MM.1S (cell line): Measurements from ENCODE around the gene EIF2AK3.
"Not testable (repeated sequence)": the region's sequence is repeated elsewhere in the genome, so short reads cannot be mapped to it uniquely, and the experiment has no call there.

Source experiments
- DNase-seq: peaks from one replicate; pipeline ENCODE4 v3.0.0-alpha.2; 2015
- H2AFZ ChIP-seq: fragments of 300-600 bp; sonication (generic); 2 replicates; pipeline ENCODE4 v1.6.0; 2016; ENCODE audit warnings: antibody characterized with exemption, low read length
- H3F3A ChIP-seq: fragments of 300-600 bp; sonication (generic); 2 replicates; pipeline ENCODE4 v1.6.1; 2016; ENCODE audit warnings: mild to moderate bottlenecking, antibody characterized with exemption, low read length, moderate library complexity, mixed read lengths; ENCODE audit not compliant: insufficient read depth
- H3K27ac ChIP-seq: fragments of 300-600 bp; sonication (generic); 2 replicates; pipeline ENCODE4 v1.5.1; 2016; ENCODE audit warnings: mild to moderate bottlenecking, low read length
- H3K27me3 ChIP-seq: fragments of 300-600 bp; sonication (generic); replicated peaks from 2 replicates; pipeline ENCODE4 v1.6.0; 2016; ENCODE audit warnings: low read length; ENCODE audit not compliant: insufficient read depth
- H3K36me3 ChIP-seq: fragments of 300-600 bp; sonication (generic); replicated peaks from 2 replicates; pipeline ENCODE4 v1.6.1; 2016; ENCODE audit warnings: mild to moderate bottlenecking, low read length, mixed read lengths; ENCODE audit not compliant: insufficient read depth
- H3K4me1 ChIP-seq: fragments of 300-600 bp; sonication (generic); 2 replicates; pipeline ENCODE4 v1.6.1; 2016; ENCODE audit warnings: low read length, mixed read lengths
- H3K4me2 ChIP-seq: fragments of 300-600 bp; sonication (generic); 2 replicates; pipeline ENCODE4 v1.6.0; 2016; ENCODE audit warnings: low read depth, low read length
- H3K4me3 ChIP-seq: fragments of 300-600 bp; sonication (generic); 2 replicates; pipeline ENCODE4 v1.5.1; 2016; ENCODE audit warnings: low read length, mixed read lengths
- H3K79me2 ChIP-seq: fragments of 300-600 bp; sonication (generic); 2 replicates; pipeline ENCODE4 v1.6.1; 2016; ENCODE audit warnings: mixed run types, low read length, mixed read lengths
- H3K9ac ChIP-seq: fragments of 300-600 bp; sonication (generic); 2 replicates; pipeline ENCODE4 v1.6.1; 2016; ENCODE audit warnings: low read length, mixed read lengths
- H3K9me2 ChIP-seq: fragments of 300-600 bp; sonication (generic); replicated peaks from 2 replicates; pipeline ENCODE4 v1.6.1; 2016; ENCODE audit warnings: mild to moderate bottlenecking, low read length, mixed read lengths; ENCODE audit not compliant: insufficient read depth
- H3K9me3 ChIP-seq: fragments of 300-600 bp; sonication (generic); replicated peaks from 2 replicates; pipeline ENCODE4 v1.6.1; 2016; ENCODE audit warnings: mild to moderate bottlenecking, low read length, mixed read lengths; ENCODE audit not compliant: insufficient read depth
- H4K20me1 ChIP-seq: fragments of 300-600 bp; sonication (generic); 2 replicates; pipeline ENCODE4 v1.6.1; 2016; ENCODE audit warnings: mild to moderate bottlenecking, low read length, moderate library complexity, mixed read lengths; ENCODE audit not compliant: insufficient read depth
- EZH2 ChIP-seq: fragments of 300-600 bp; sonication (generic); optimal IDR thresholded peaks from 2 replicates; pipeline ENCODE3; 2017; ENCODE audit warnings: low read depth, mild to moderate bottlenecking, antibody characterized with exemption, low read length, mixed read lengths
- EZH2phosphoT487 ChIP-seq: fragments of 300-600 bp; sonication (generic); IDR thresholded peaks from 2 replicates; pipeline ENCODE4 v1.6.1; 2018; ENCODE audit warnings: antibody characterized with exemption, low read length
- TF ChIP-seq, protein P1 (sequence below): fragments of 300-600 bp; sonication (generic); IDR thresholded peaks from 2 replicates; pipeline ENCODE4 v1.5.1; 2016; ENCODE audit warnings: antibody characterized with exemption, low read length, mixed read lengths

Gene EIF2AK3

GRCh38 chr2:88656690-88657089, 29.4 kb upstream of the EIF2AK3 start:
- no peak overlapping the region for H3K4me2 ChIP-seq
- DNase-seq: no peak
- H3K9me3 ChIP-seq: no peaks in the 10 kb centered on the region
- no peaks in the 10 kb centered on the region for H3F3A ChIP-seq
- H3K4me1 ChIP-seq: no peaks in the 10 kb centered on the region
- no peak overlapping the region for H3K4me3 ChIP-seq
- TF ChIP-seq EZH2phosphoT487: no peak
- TF ChIP-seq, protein P1, sequence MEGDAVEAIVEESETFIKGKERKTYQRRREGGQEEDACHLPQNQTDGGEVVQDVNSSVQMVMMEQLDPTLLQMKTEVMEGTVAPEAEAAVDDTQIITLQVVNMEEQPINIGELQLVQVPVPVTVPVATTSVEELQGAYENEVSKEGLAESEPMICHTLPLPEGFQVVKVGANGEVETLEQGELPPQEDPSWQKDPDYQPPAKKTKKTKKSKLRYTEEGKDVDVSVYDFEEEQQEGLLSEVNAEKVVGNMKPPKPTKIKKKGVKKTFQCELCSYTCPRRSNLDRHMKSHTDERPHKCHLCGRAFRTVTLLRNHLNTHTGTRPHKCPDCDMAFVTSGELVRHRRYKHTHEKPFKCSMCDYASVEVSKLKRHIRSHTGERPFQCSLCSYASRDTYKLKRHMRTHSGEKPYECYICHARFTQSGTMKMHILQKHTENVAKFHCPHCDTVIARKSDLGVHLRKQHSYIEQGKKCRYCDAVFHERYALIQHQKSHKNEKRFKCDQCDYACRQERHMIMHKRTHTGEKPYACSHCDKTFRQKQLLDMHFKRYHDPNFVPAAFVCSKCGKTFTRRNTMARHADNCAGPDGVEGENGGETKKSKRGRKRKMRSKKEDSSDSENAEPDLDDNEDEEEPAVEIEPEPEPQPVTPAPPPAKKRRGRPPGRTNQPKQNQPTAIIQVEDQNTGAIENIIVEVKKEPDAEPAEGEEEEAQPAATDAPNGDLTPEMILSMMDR: no peak
- TF ChIP-seq EZH2: no peak
- H3K9me2 ChIP-seq: no peaks in the 10 kb centered on the region
- H3K36me3 ChIP-seq: no peaks in the 10 kb centered on the region
- H4K20me1 ChIP-seq: no peaks in the 10 kb centered on the region
- no peaks in the 10 kb centered on the region for H3K79me2 ChIP-seq
- no peak overlapping the region for H3K9ac ChIP-seq
- H2AFZ ChIP-seq: no peak overlapping the region
- H3K27me3 ChIP-seq: no peaks in the 10 kb centered on the region
- H3K27ac ChIP-seq: no peak overlapping the region

- H4K20me1 ChIP-seq: no peaks in the 10 kb centered on the region
- no peak overlapping the region for H3K27ac ChIP-seq
- H3K9ac ChIP-seq: no peak overlapping the region
- TF ChIP-seq EZH2: no peak
- no peak for TF ChIP-seq EZH2phosphoT487
- TF ChIP-seq, protein P1: no peak
- H3K4me3 ChIP-seq: no peak overlapping the region
- H3K79me2 ChIP-seq: no peaks in the 10 kb centered on the region
- H3K9me2 ChIP-seq: no peaks in the 10 kb centered on the region
- H3K4me1 ChIP-seq: no peaks in the 10 kb centered on the region
- no peak overlapping the region for H3K4me2 ChIP-seq
- H3K27me3 ChIP-seq: no peaks in the 10 kb centered on the region
- H3K36me3 ChIP-seq: no peaks in the 10 kb centered on the region
- H2AFZ ChIP-seq: no peak overlapping the region
- no peaks in the 10 kb centered on the region for H3F3A ChIP-seq
- no peaks in the 10 kb centered on the region for H3K9me3 ChIP-seq
- no peak for DNase-seq
These were observed 27.4 kb upstream of the EIF2AK3 start for GRCh38 chr2:88654714-88655113.

DNA sequence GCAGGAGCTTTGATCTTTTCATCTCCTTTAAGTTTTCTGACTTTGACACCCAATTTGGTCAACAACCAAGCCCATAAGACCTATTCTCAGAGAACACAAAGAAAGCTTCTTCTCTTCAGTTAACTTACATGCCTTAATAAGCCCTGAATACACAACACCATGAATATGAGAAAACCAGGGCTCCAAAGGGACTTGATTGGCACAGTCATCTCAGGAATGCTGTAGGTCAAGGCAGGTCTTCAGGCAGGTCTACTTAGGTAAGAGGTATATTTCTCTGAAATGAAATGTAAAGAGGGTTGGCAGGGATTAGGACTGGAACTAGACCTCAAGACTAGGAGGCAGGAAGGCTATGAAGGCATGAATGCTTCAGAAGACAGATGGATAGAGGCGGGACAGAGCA, 24.4 kb upstream of the EIF2AK3 start:
- Histone ChIP-seq H3K27ac (no peak overlapping the region), H4K20me1 (no peaks in the 10 kb centered on the region), H2AFZ (no peak overlapping the region), H3F3A (no peaks in the 10 kb centered on the region), H3K9me2 (no peaks in the 10 kb centered on the region), H3K4me2 (no peak overlapping the region), H3K4me1 (no peaks in the 10 kb centered on the region), H3K36me3 (no peaks in the 10 kb centered on the region), H3K27me3 (no peaks in the 10 kb centered on the region), H3K9me3 (no peaks in the 10 kb centered on the region), H3K79me2 (no peaks in the 10 kb centered on the region), H3K4me3 (no peak overlapping the region), H3K9ac (no peak overlapping the region)
- DNase-seq: no peak
- TF ChIP-seq, protein P1: no peak
- no peak for TF ChIP-seq EZH2
- TF ChIP-seq EZH2phosphoT487: no peak

DNA sequence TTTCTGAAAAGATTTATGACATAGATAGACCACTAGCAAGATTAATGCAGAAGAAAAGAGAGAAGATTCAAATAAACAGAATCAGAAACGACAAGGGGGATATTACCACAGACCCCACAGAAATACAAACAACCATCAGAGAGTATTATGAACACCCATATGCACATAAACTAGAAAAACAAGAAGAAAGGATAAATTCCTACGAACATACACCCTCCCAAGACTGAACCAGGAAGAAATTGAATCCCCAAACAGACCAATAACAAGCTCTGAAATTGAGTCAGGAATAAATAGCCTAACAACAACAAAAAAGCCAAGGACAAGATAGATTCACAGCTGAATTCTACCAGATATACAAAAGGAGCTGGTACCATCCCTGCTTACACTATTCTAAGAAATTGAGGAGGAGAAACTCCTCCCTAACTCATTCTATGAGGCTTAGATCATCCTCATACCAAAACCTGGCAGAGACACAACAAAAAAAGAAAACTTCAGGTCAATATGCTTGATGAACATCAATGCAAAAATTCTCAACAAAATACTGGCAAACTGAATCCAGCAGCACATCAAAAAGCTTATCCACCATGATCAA, 18.1 kb upstream of the EIF2AK3 start:
- H2AFZ ChIP-seq, H3K4me1 ChIP-seq, H4K20me1 ChIP-seq, H3K27ac ChIP-seq, H3K9ac ChIP-seq, H3K4me2 ChIP-seq, H3F3A ChIP-seq, H3K9me2 ChIP-seq, H3K79me2 ChIP-seq, H3K36me3 ChIP-seq, H3K27me3 ChIP-seq, H3K9me3 ChIP-seq, DNase-seq, H3K4me3 ChIP-seq: not testable (repeated sequence)
